ENCODE data around the gene GLYAT.
A peak's percentile ranks its signal among the peaks of the same experiment; 100 is the strongest.

Gene GLYAT, protein sequence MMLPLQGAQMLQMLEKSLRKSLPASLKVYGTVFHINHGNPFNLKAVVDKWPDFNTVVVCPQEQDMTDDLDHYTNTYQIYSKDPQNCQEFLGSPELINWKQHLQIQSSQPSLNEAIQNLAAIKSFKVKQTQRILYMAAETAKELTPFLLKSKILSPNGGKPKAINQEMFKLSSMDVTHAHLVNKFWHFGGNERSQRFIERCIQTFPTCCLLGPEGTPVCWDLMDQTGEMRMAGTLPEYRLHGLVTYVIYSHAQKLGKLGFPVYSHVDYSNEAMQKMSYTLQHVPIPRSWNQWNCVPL

DNA sequence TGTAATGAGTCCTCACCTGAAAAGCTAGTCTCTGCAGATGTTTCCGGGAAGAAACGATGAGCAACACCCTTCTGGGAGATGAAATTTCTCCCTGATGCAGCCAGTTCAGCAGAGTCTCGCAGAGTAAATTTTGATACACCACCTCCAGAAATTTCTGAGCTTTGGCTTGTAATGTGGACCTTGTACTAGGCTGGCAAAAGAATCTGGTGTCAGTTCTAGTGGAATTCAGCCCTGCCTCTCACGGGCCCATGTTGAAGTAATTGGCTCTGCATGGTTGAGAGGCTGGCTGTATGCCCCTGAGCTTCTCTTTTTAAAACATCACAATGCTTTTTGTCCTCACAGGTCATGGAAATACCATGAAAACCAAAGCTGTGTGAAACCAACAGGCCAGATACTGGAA, at the start of gene GLYAT:
GLYAT (minus strand) TSS at position 125 of the 400 bp plus-strand sequence. CDS start 7,447 bp downstream, outside the sequence.
- no peak for DNase-seq

DNA sequence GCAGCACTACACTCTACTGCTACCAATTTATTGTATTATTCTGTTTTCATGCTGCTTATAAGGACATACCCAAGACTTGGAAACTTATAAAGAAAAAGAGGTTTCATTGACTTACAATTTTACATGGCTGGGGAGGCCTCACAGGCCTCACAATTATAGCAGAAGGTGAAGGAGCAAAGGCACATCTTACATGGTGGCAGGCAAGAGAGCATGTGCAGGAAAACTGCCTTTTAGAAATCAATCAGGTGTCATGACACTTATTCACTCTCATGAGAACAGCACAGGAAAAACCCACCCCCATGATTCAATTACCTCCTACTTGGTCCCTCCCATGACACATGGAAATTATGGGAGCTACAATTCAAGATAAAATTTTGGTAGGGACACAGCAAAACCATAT, 49.6 kb upstream of the GLYAT start:
- no peak for DNase-seq

DNA sequence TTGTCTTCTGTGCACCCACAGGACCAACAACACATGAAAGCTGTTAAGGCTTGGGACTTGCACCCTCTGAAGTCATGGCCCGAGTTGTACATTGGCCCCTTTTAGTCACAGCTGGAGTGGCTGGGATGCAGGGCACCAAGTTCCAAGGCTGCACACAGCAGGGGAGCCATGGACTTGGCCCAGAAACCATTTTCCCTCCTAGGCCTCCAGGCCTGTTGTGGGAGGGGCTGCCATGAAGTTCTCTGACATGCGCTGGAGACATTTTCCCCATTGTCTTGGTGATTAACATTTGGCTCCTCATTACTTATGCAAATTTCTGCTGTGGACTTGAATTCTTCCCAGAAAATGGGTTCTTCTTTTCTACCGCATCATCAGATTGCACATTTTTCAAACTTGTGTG, 48.8 kb upstream of the GLYAT start:
- DNase-seq: no peak

DNA sequence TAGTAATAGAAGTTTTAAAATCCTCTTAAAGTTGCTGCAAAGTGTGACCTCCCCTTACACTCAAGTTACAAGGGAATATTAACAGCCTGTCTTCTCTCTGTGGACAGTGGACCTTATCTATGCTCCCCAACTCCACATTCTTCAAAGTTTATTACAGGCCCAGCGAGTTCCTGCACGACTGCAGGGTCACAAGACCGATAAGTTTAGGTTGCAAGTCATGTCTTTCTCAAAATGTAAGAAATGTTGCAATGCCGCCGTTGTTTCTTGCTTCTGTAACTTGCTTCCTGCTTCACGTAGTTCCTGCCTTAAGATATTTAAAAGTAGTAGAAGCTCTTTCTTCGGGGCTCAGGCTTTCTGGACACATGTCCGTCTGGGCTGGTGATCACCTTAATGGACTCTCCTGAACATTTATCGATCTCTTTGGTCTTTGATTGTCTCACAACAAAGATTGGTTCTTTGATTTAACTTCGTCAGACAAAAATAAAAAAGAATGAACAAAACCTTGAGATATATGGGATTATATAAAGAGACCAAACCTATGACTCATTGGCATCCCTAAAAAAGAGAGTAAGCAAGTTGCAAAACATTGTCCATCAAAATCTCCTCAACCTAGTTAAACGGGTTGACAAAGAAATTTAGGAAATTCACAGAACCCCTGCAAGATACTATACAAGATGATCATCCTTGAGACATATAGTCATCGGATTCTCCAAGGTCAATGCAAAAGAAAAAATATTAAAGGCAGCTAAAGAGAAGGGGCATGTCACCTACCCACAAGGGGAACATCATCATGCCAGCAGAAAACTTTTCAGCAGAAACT, 45.4 kb upstream of the GLYAT start:
- no peak for DNase-seq

DNA sequence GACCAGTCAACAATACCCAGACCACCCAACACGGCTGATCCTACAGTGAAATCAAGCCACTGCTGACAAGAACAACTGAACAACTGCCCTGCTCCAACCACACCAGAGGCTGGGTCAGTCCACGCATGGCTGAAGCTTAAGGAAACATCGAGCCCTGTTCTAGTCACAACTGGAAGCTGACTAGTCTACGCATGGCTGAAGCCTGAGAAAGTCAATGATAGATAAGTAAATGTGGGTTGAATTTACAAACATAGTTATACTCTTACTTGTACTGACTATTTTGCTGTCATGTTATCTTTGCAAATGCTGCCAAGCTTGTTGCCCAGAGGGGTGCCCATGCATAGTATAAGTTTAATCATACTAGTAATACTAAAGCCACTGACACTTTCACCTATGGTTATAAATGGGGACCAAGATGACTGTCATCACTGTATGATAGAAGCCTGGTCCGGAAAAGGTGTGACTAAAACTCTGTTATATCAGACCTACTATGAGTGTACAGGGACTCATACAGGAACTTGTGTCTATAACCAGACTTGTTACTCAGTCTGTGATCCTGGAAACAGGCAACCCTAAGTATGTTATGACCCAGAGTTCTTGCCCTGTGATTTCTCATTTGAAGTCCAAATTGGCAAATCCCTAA, 43.4 kb upstream of the GLYAT start:
- DNase-seq: no peak

DNA sequence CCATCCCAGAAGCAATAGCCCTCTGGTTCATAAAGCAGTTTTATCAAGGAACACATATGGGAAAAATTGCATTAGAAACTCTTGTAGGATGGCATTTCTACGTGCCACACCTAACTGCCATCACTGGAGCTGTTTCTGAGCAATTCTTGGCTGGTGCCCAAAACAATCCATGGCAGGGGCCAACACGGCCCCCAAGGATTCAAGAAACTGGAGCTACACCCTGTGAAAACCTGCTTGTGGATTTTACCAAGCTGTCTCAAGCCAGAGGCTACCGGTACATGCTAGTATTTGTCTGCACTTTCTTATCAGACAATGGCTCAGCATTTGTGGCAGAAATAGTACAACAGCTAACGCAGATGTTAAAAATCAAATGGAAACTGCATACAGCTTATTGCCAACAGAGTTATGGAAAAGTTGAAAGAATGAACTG, 42.4 kb upstream of the GLYAT start:
- no peak for DNase-seq

DNA sequence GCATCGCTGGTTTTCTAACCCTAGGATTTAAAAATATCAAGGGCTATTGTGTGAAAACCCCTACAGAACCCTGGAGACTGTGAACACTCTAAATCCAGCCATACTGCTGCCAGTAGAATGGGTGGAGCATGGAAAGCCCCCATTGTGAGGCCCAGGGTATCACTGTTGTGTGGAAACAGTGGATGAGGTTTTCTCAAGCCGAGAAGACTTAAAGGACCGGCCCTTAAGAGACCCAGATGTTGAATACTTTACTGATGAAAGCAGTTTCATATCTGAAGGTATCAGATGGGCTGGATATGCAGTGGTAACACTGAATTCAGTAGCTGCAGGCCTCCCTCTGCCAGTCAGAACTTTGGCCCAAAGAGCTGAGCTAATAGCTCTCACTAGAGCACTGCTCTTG, 41.6 kb upstream of the GLYAT start:
- no peak for DNase-seq

DNA sequence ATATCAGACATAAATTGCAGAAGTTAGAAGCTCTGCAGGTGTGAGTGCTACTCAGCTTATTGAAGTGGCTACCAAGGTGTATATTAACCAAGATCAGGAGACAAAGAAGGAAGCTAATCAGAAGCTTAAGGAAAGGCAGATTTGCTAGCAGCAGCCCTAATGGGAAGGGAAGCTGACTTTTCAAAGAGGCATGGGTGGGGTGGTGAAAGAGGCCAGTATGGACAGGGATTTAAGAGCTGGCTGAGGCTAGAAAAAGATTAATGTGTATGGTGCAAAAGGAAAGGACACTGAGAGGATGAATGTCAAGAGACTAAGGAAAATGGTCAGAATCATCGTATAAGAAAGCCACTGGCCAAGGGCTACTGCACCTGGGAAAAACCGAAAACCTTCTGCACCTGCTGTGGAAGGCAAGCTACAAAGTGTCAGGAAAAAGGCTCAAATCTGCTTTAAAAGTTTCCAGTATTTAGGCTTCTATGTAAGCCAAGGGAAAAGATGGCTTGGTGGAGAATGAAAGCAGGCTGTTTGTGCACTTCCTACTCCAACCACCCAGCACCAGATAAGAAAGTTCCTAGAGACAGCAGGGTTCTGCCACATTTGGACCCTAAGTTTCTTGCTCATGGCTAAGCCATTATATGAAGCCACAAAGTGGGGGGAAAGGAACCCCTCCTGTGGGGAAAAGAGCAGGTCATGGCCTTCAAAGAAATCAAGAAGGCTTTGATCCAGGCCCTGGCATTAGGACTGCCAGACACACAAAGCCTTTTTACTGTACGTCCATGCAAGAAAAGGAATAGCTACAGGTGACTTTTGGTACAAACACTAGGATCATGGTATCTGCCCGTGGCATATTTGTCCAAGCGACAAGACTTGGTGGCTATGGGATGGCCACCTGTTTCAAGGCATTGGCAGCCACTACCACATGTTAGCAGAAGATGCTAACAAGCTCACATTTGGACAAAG, 40.9 kb upstream of the GLYAT start:
- DNase-seq: no peak

DNA sequence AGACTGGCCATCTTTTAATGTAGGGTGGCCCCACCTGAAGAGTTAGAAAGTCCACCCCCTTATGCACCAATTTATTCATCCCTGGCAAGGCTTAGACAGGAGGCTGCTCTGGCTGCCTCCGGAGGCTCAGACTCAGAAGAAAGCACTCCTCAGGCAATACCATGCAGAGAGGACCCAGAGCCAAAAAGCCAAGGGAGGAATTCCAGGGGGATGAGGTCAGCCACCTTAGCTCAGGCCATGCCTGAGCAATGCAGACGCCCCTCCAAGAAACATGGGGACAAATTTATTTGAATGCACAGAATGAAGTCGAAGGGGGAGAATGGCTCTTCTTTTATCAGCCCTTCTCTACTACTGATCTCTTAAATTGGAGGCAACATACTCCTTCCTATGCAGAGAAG, 39.7 kb upstream of the GLYAT start:
- DNase-seq: no peak

DNA sequence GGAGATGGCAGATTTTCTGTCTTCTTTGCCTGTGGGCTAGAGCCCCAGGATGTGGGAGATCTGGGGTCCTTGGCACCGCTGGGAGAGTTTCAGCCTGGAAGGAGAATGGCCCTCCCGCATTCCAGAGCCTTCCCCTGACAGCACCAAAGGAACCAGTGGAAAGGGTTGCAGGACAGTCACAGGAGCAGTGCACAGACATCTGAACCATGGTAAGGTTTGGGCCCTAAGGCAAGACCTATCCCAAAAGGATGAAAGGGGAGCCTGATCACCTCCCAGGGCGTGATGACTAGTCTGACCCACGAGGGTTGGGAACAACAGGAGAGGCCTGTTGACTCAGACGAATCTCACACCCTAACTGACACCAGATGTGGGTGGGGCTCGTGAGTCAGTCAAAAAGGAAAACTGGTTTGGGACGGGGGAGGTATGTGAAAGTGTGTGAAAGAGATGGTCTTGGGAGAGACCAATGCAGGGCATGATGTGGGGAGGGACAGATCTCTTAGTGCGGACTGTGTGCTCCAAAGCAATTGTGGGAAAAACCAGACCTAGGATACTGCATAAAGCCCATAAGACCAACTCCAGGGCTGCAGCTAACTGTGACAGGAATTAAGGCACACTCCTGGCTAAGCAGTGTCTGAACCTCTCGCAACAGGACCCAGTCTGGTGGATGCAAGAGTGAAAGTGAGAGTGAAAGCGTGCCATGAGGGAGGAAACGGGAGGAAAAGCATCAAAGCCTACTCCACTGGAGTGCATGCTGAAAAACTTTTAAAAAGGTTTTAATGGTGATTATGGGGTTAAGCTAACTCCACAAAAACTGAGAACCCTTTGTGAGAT, 39.1 kb upstream of the GLYAT start:
- DNase-seq: peak; percentile 23

DNA sequence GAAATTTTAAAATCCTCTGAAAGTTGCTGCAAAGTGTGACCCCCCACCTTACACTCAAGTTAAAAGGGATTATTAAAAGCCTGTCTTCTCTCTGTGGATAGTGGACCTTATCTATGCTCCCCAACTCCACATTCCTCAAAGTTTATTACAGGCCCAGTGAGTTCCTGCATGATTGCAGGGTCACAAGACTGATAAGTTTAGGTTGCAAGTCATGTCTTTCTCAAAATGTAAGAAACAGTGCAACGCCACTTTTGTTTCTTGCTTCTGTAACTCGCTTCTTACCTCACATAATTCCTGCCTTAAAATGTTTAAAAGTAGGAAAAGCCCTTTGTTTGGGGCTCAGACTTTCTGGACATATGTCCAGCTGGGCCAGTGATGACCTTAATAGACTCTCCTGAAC, 38.4 kb upstream of the GLYAT start:
- DNase-seq: no peak

DNA sequence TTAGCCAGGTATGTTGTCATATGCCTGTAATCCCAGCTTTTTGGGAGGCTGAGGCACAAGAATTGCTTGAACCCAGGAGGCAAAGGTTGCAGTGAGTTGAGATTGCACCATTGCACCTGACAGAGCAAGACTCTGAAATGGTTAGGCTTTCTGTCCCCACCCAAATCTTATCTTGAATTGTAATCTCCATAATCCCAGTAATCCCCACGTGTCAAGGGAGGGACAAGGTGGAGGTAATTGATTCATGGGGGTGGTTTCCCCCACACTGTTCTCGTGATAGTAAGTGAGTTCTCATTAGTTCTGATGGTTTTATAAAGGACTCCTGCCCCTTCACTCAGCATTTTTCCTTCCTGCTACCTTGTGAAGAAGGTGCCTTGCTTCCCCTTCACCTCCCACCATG, 37.6 kb upstream of the GLYAT start:
- no peak for DNase-seq

DNA sequence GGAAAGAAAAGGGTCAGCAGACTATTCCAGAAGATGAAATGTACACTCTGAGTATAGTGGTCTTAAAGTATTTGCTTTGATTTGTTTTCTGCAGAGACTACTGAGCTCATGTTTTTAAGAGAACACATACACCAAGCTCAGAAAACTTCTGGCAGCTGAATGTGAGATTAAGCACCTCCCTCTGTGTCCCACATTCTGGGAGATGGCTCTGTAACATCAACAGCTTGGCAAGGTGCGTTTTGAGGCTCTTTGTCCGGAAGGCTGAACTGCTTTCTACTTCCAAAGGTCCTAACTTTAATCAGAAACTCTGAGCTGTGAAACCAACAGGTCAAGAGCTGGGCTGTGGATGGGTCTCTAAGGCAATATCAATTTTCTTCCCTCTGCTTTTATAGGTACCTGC, 36.4 kb upstream of the GLYAT start:
- DNase-seq: no peak

DNA sequence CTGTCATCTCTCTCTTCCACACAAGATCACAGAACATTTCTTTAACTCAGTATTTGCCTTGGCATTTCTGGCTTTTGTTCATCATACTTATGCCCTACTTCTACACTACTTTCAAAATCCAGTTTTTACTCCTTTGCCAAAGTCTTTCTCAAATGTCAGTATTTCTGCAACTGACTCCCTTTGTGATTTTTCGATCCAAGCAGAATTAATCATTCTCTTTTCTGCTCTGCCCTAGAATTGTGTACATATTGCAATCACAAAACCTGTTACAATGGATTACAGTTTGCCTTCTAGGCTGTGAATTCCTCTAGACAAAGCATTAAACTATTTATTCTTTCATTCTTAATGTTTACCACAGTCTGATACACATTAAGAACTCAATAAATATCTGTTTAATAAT, 33.3 kb upstream of the GLYAT start:
- DNase-seq: no peak

DNA sequence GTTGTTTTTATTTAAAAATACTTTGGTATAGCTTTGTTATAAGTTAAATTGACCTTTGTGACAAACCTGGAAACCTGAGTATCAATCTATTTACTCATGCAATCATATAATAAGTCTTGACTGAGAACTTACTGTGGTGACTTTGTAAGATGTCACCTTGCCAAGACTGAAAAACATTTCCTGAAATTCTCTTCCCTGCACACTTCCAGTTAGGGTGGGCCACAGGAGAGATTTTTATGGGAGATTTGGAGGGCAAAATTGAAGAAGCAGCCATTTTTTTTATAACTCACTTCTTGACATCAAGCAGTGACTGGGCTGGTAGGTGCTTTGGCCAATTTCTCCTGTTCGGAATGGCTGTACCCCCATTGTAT, 31.4 kb upstream of the GLYAT start:
- DNase-seq: no peak

DNA sequence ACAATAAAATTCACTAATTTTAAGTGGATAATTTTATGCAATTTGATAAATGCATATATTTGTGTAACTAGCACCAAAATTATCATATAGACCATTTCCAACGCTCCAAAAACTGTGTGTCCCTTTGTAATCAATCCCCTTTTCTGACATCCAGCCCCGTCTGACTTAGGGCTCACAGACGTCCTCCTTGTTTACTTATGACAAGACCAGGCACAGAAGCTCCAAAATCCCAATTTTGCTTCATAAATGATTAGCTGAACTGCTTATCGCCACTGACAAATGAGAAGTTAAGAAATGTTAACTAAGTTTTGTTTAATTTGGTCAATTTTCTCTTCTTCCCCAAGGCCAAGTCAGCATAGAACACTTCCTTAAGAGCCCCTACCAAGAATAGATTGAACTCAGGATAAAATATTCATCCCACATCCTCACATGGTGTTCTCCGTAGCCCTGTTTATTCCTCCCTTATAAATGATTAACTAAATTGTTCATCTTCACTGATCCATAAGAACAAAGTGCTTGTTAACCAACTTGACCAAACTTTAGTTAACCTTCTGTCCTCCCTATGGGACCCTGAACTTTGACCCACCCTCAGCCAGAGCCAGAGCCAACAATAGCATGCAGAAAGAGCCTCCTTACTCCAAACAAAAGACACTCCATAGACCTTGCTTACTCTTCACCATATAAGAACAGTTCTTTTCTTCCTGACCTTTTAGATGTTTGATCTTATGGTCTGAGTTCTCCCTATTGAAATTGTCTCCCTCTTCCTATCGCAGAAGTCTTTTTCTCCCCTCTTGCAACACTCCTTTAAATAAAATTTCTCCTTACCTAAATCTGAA, 30.8 kb upstream of the GLYAT start:
- no peak for DNase-seq

DNA sequence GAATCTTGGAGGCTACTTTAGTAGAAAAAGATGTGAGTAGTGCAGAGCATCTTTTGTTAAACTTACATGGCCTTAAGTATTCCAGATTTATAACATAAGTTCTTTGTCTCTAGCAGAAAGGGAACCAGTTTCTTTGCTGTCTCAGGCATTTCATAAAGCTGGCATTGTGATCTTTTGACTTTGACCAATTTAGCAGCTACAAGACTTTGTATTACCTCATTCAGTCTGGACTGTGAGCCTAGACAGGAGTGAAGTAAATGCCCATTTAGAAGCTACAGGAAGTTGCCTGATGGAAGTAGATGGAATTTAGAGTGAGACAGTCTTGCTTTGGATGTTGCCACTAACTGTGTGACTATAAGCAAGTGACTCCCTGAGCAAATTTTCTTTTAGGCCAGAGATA, 25.7 kb upstream of the GLYAT start:
- no peak for DNase-seq

DNA sequence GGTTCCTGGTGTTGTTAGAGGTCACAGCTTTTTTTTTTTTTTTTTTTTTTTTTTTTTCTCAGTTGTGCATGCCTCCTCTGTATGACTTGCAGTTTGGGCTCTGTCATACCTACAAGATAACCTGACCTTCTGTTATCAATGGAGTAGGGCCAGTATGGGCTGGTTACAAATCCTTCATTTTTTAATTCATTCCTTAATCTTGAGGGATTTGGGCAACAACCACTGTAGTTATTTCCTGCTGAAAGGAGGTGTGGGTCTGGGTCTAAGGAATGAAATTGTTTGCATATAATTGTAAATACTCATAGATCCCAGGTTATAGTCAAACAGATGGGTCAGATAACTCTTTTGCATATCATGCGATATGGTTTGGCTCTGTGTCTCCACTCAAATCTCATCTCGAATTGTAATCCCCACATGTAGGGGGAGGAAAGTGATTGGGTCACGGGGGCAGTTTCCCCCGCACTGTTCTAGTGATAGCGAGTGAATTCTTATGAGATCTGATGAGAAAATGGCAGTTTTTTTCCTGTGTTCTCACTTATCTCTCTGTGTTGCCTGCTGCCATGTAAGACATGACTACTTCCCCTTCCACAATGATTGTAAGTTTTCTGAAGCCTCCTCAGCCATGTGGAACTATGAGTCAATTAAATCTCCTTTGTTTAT, 14.1 kb upstream of the GLYAT start:
- no peak for DNase-seq

DNA sequence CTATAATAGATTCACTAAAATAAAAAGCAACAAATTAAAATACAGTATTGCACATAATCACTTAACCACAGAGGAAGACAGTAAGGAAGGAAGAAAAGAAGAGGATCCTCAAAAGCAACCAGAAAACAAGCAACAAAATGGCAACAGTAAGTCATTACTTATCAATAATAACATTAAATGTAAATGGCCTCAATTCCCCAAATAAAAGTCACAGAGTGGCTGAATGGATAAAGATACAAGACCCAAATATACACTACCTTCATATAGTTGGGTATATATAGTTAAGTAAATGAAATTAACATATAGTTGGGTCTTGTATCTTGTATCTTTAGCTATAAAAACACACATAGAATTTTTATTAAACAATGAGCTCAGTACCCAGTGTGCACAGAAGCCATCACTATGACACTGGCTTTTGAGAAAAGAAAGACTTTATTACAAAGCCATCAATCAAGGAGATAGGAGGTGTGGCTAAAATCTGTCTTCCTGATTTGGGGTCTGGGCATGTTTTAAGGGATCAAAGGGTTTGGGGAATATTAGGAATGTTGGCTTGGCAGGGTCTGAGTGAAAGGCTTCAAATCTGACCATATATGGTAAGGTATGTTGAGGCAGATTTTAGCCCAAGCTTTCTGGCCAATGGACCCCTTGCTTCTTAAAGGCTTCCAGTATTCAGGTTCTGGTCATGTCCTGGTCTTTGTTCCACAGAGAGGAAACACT, 13.4 kb upstream of the GLYAT start:
- DNase-seq: no peak

All from fibroblast of skin of right quadriceps (primary cell).